Effector memory CD8-positive, alpha-beta T cell (primary cell): ENCODE results near the gene RIPPLY2.
A peak's percentile ranks its signal among the peaks of the same experiment; 100 is the strongest.

Experiments
- ATAC-seq: fragments of 150-1000 bp; cut with Tn5 transposase; replicated peaks from 2 replicates; pipeline ENCODE4 v1.10.0; 2021; ENCODE audit warnings: mild to moderate bottlenecking, moderate library complexity
- DNase-seq, 3 experiments: peaks; one replicate each; pipeline ENCODE4 v3.0.0; 2021
- H3K27ac Mint-ChIP-seq, 2 donors: one replicate each; pipeline ENCODE4 v1.8.0; 2022; ENCODE audit warnings: mild to moderate bottlenecking in 2 of 2, mixed read lengths in 2 of 2, moderate library complexity in 2 of 2
- H3K27me3 Mint-ChIP-seq, 2 donors: one replicate each; pipeline ENCODE4 v1.8.0; 2022; ENCODE audit warnings: mixed read lengths in 2 of 2
- H3K36me3 Mint-ChIP-seq: one replicate; pipeline ENCODE4 v1.8.0; 2022; ENCODE audit warnings: mild to moderate bottlenecking, moderate library complexity, mixed read lengths; ENCODE audit not compliant: insufficient read depth
- H3K4me1 Mint-ChIP-seq, 2 donors: one replicate each; pipeline ENCODE4 v1.8.0; 2022; ENCODE audit warnings: low read depth in 2 of 2, mixed read lengths in 2 of 2
- H3K4me3 Mint-ChIP-seq, 2 donors: one replicate each; pipeline ENCODE4 v1.8.0; 2022; ENCODE audit warnings: mild to moderate bottlenecking in 2 of 2, mixed read lengths in 2 of 2, moderate library complexity in 2 of 2
- H3K9me3 Mint-ChIP-seq, 2 donors: one replicate each; pipeline ENCODE4 v1.8.0; 2022; ENCODE audit warnings: mixed read lengths in 2 of 2

RIPPLY2 gene

DNA sequence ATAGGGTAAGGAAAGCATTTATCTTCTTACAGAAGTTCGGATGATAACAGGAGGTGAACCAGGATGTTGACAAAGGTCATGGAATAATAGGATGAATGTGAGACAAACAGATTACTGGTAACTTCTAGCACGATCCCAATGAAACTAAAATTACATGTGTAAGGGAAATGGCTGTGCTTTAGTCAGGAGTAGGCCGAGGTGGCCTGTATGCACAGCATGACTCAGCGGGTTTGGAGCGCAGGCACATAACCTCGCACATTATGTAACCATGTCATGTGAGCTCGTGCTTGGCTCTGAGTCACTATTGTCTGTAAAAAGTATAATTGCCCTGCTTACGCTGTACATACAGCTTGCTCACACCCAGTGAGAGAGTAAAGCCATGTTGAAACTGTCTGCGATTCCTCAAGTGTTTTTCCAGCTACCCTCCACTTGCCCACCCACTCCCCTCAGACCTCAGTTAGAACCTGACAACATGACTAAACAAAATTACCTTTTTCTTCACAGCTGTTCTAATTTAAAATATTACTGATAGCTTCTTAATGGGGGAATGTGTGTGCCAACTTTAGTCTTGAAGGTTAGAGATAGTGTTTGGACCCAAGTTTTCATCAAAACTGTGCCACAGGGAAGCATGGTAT is 14.5 kb downstream of the RIPPLY2 start:
- Mint-ChIP-seq H3K27ac (no peak overlapping the region), H3K4me1 (peaks cover 7 to 18% of the 10 kb centered on the region in 2 donors)
- ATAC-seq: peak; percentile 24

DNA sequence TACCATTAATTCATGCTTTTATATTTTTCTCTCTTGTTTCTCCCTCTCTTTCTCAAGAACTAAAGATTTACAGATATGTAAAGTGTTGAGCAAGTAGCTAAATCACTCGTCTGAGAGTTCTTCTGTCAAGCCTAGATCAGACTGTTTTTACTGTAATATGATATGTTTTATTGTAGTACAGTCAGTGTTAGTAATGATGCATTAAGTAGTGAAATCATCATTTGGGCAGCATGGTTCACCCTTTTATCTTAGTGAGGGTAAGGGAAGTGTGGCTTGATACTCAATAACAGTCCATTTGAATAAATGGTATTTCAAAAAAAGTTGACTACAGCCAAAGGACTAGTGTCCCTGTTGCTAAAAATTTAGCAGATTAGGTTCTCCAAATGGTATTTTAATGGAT is 15.5 kb downstream of the RIPPLY2 start:
- Mint-ChIP-seq H3K27me3 (no peaks in the 10 kb centered on the region), H3K4me3 (no peak overlapping the region), H3K36me3 (peaks cover 43% of the 10 kb centered on the region), H3K4me1 (peaks cover 9 to 21% of the 10 kb centered on the region in 2 donors), H3K9me3 (no peaks in the 10 kb centered on the region), H3K27ac (no peak overlapping the region)
- DNase-seq (no peak), ATAC-seq (no peak)

More for the DNA sequence above, 14.5 kb downstream of the RIPPLY2 start:
- Mint-ChIP-seq H3K4me3 (no peak overlapping the region), H3K9me3 (no peaks in the 10 kb centered on the region), H3K27me3 (no peaks in the 10 kb centered on the region), H3K36me3 (peaks cover 43% of the 10 kb centered on the region)
- DNase-seq: no peak

DNA sequence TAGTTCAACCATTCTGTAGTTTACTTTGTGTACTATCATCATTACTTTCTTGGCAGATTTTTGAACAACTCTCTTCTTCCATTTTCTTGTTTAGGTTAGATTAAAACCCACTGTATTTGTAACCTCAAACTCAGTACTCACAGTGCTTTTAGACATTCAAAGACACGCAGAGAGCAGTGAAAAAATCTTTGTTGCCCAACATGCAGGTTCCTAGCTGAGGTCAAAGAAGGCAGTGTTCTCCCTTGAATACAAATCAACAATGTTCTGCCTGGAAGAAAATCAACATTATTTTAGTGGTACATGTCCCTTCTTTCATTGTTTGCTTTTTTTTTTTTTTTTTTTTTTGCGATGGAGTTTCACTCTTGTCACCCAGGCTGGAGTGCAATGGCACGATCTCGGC is 17.5 kb downstream of the RIPPLY2 start:
- Mint-ChIP-seq H3K27me3 (no peaks in the 10 kb centered on the region), H3K9me3 (no peaks in the 10 kb centered on the region), H3K36me3 (peaks cover 33% of the 10 kb centered on the region), H3K27ac (no peak overlapping the region), H3K4me1 (peaks cover 12 to 31% of the 10 kb centered on the region in 2 donors), H3K4me3 (no peak overlapping the region)
- DNase-seq: no peak
- ATAC-seq: no peak

DNA sequence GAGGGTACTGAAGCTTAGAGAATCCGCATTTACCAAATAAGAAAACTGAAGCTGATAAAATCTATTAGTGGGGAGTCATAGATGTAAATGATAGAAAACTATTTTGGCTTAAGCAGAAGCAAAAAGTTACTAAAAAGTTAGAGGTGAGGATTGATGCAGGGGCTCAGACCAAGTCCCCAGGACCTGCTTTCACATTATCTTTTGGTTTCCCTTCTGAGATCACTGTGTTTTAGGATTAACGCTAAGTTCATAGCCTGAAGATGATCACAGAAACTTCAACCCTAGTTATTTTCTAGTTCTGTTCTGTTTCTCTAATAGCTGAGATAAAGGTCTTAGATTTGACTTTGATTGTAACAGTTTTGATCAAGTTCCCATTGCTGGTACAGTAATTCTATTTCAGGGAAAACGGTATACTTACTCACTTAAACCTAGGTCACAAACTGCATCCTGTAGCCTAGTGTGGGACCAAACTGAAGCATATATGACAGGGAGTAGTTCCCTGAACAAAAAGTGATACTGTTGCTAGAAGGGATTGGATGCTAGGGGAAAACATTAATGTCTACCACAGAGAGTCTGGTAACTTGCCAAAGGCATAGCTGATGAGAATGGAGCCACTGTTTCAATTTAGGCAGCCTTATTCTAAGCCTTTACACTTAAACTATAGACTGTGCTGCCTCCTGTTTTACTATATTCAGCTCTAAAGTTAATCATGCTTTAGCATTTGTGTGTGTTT is 19.4 kb downstream of the RIPPLY2 start:
- Mint-ChIP-seq H3K9me3 (no peaks in the 10 kb centered on the region), H3K4me3 (no peak overlapping the region), H3K27ac (no peak overlapping the region), H3K4me1 (peaks cover 15 to 32% of the 10 kb centered on the region in 2 donors), H3K27me3 (no peaks in the 10 kb centered on the region), H3K36me3 (peaks cover 25% of the 10 kb centered on the region)
- DNase-seq: no peak
- ATAC-seq: no peak

DNA sequence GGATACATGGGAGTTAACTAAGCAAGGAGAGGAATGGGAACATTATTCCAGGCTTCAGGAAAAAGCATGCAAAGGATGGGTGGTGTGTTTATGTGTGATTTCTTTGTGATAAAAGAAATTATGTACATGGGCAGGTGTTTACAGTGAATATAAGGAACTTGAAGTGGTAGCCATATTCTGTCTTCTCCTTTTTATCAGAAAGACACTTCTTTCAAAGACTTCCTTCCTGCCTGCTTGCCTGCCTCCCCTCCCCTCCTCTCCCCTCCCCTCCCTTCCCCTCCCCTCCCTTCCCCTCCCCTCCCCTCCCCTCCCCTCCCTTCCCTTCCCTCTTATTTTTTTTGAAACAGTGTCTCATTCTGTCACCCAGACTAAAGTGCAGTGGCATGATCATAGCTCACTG is 20.7 kb downstream of the RIPPLY2 start:
- Mint-ChIP-seq H3K4me3 (peak overlapping the region in 1 of 2 donors; percentile 18), H3K9me3 (no peaks in the 10 kb centered on the region), H3K27me3 (no peaks in the 10 kb centered on the region), H3K4me1 (peaks cover 17 to 35% of the 10 kb centered on the region in 2 donors), H3K27ac (peak overlapping the region in 1 of 2 donors; percentile 6), H3K36me3 (peaks cover 18% of the 10 kb centered on the region)
- DNase-seq (no peak), ATAC-seq (no peak)

DNA sequence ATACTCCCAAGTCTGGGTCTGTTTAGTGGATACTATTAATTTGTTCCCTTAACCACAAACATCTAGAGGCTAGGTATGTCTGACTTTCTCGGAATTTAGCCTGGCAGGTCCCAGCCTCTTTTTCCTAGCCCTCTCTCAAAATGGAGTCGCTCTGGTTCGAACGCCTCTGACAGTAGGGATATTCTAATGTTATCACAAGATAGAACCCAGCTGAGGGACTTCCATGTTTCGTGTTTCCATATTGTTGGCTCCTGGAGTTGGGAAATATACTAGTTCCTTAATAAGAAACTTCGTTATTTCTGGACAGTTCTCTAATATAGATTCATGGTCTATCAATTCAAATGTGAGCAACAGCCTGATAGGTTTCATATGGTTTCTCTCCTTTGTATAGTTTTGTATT is 22.7 kb downstream of the RIPPLY2 start:
- Mint-ChIP-seq H3K27ac (no peak overlapping the region), H3K4me3 (no peak overlapping the region), H3K4me1 (peaks cover 26 to 48% of the 10 kb centered on the region in 2 donors), H3K36me3 (peaks cover 10% of the 10 kb centered on the region), H3K9me3 (no peaks in the 10 kb centered on the region), H3K27me3 (no peaks in the 10 kb centered on the region)
- ATAC-seq (no peak), DNase-seq (no peak)

DNA sequence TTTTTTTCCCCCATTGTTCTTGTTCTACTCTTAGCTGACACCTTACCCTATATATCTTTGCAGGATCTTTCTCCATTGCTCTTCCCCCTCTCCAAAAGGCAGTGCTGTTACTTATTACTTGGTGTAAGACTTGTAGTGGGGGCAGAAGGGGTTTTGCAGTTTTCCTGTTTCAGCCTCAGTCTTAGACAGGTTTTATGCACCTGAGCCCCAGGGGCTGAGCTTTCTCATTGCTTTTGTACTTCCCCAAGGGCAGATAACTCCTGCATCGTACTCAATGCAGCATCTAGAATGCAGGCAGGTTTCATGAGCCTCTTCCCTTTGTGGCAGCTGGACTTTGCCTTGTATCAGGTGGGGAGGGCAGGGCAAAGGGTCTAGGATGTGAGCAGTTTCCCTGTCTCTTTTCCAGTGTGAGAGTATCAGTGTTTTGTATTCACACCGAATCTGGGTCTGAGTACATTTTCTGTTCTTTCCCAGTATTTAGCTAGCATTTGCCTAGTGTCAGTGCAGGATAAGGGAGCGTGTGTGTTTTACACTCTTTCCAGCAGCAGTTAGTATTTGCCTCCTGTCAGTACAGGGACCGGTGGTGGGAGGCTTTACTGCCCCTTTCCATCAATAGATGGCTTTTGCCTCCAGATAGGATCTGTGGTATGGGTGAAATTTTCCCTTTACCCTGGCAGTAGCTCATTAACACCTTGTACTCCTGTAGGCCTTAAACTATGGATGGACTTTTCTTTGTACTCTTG is 25.9 kb downstream of the RIPPLY2 start:
- no peak for DNase-seq
- Mint-ChIP-seq H3K27me3 (no peaks in the 10 kb centered on the region), H3K4me3 (no peak overlapping the region), H3K27ac (no peak overlapping the region), H3K36me3 (peaks cover 8% of the 10 kb centered on the region), H3K9me3 (no peaks in the 10 kb centered on the region), H3K4me1 (peaks cover 21 to 35% of the 10 kb centered on the region in 2 donors)
- no peak for ATAC-seq

DNA sequence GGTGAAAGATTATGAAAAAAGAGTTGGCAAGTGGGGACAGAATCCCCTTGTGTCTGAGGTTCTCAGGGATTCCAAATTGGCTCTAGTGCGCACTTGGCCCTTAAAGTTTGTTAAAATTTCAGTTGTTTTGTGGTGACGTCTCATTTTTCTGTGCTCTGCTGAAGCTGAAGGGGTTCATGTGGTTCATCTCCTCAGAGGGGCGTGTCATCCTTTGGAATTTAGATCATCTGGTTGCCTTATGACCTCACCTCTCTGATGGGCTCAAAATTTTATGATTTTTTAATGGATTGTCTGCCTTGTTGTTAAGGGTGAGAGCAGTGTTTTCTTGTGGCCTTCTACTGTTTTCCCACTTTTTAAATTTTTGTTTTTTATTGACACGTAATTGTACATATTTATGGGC is 26.6 kb downstream of the RIPPLY2 start:
- peaks cover 26 to 35% of the 10 kb centered on the region in 2 donors for H3K4me1 Mint-ChIP-seq
- H3K27ac Mint-ChIP-seq: no peak overlapping the region
- H3K36me3 Mint-ChIP-seq: peaks cover 12% of the 10 kb centered on the region
- no peak overlapping the region for H3K4me3 Mint-ChIP-seq
- ATAC-seq (no peak), DNase-seq (no peak)
- H3K27me3 Mint-ChIP-seq: no peaks in the 10 kb centered on the region
- H3K9me3 Mint-ChIP-seq: no peaks in the 10 kb centered on the region

DNA sequence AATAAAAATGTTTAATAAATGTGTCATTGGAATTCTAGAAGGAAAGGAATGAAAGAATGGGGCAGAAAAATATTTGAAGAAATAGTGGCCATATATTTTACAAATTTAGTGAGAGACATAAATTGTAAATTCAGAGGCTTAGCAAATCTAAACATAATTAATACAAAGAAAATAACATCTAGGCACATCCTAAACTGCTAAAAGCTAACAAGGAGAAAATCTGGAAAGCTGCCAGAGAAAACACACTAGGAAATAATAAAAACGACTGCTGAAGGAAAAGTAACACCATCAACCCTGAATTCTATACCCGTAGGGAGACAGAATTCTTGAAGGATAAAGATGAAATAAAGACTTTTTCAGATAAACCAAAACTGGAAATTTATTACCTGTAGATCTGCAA is 30.1 kb downstream of the RIPPLY2 start:
- ATAC-seq: no peak
- H3K4me1 Mint-ChIP-seq: peaks cover 25 to 26% of the 10 kb centered on the region in 2 donors
- no peaks in the 10 kb centered on the region for H3K27me3 Mint-ChIP-seq

DNA sequence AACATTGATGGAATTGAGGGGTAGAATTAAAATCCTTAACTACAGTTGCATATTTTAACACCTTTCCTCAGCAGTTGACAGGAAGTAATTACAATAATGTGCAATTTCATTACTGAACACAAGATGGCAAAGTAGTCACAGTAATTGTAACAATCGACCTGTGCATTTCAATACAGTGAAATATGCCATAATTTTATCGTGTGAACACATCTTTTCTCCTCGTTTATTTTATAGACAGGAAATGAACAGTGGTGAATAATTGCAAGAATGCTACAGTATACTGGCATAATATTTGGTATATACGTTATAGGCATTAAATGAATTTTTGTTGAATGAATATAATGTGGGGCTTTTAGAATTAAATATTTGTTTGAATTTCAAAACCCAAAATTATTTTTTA is 31.4 kb downstream of the RIPPLY2 start:
- DNase-seq (no peak), ATAC-seq (peak; percentile 78)
- no peaks in the 10 kb centered on the region for H3K27me3 Mint-ChIP-seq

More for the DNA sequence above, 30.1 kb downstream of the RIPPLY2 start:
- H3K4me3 Mint-ChIP-seq: no peak overlapping the region
- no peak overlapping the region for H3K27ac Mint-ChIP-seq
- H3K36me3 Mint-ChIP-seq: peaks cover 4% of the 10 kb centered on the region
- no peak for DNase-seq
- no peaks in the 10 kb centered on the region for H3K9me3 Mint-ChIP-seq

DNA sequence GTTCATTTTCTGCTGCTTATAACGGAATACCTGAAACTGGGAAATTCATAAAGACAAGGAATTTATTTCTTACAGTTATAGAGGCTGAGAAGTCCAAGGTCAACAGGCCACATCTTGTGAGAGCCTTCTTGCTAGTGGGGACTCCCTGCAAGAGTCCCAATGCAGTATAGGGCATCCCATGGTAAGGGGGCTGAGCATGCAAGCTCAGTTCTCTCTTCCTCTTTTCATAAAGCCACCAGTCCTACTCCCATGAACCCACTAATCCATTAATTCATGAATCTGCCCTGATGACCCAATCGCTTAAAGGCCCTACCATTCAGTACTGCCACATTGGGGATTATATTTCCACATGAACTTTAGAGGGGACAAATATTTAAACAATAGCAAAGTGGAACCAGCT is 32.8 kb downstream of the RIPPLY2 start:
- Mint-ChIP-seq H3K9me3 (no peaks in the 10 kb centered on the region), H3K36me3 (peaks cover 4% of the 10 kb centered on the region), H3K4me1 (peaks cover 18% of the 10 kb centered on the region in 2 donors), H3K4me3 (no peak overlapping the region), H3K27me3 (no peaks in the 10 kb centered on the region), H3K27ac (no peak overlapping the region)
- no peak for DNase-seq
- ATAC-seq: no peak

More for the DNA sequence above, 31.4 kb downstream of the RIPPLY2 start:
- H3K4me1 Mint-ChIP-seq: peaks cover 23 to 24% of the 10 kb centered on the region in 2 donors
- H3K36me3 Mint-ChIP-seq: peaks cover 4% of the 10 kb centered on the region
- no peak overlapping the region for H3K27ac Mint-ChIP-seq
- H3K4me3 Mint-ChIP-seq: no peak overlapping the region
- no peaks in the 10 kb centered on the region for H3K9me3 Mint-ChIP-seq

DNA sequence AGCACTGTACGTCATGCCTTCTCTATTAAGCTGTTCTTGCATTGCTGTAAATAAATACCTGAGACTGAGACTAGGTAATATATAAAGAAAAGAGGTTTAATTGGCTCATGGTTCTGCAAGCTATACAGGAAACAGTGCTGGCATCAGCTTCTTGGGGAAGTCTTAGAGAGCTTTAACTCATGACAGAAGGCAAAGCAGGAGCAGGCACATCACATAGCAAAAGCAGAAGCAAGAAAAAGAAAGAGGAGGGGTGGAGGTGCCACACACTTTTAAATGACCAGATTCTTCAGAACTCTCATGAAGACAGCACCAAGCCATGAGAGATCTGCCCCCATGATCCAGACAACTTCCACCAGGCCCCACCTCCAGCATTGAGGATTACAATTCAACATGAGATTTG is 36.5 kb downstream of the RIPPLY2 start:
- Mint-ChIP-seq H3K4me3 (no peak overlapping the region), H3K9me3 (no peaks in the 10 kb centered on the region), H3K27ac (no peak overlapping the region), H3K27me3 (no peaks in the 10 kb centered on the region), H3K4me1 (peaks cover 15 to 42% of the 10 kb centered on the region in 2 donors), H3K36me3 (peaks cover 6% of the 10 kb centered on the region)
- ATAC-seq (no peak), DNase-seq (no peak)

DNA sequence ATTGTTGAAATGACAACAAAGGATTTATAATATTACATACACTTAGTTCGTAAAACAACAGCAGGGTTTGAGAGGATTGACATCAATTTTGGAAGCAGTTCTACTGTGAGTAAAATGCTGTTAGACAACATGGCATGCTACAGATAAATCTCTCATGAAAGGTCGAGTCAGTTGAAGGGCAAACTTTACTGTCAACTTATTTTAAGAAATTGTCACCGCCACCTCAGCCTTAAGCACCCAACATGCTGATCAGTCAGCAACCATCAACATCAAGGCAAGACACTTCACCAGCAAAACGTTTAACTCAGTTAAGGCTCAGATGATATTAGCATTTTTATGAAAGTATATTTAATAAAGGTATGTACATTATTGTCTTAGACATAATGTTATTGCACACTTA is 37.4 kb downstream of the RIPPLY2 start:
- DNase-seq (no peak), ATAC-seq (no peak)
- Mint-ChIP-seq H3K27me3 (no peaks in the 10 kb centered on the region), H3K9me3 (no peaks in the 10 kb centered on the region), H3K4me3 (no peak overlapping the region), H3K4me1 (peaks cover 13 to 45% of the 10 kb centered on the region in 2 donors), H3K36me3 (peaks cover 4% of the 10 kb centered on the region), H3K27ac (no peak overlapping the region)
